Gastroesophageal sphincter (tissue), 3 donors: ENCODE data around the gene MRPS26.

Experiments used
- CTCF ChIP-seq, 4 experiments: fragments of 200-600 bp in 2 of 4; fragments of 450-650 bp in 2 of 4; sonication (generic) in 1 of 4; IDR thresholded peaks; one replicate each; pipeline ENCODE4 v1.5.1; 2017 to 2019; ENCODE audit warnings: antibody characterized with exemption in 4 of 4, mild to moderate bottlenecking in 2 of 4, moderate library complexity in 2 of 4
- POLR2A ChIP-seq, 2 donors: fragments of 450-650 bp; IDR thresholded peaks; one replicate each; pipeline ENCODE4 v1.6.1; 2017; ENCODE audit warnings: antibody characterized with exemption in 2 of 2, mild to moderate bottlenecking in 2 of 2, moderate library complexity in 1 of 2
- POLR2AphosphoS5 ChIP-seq: sonication (generic); formaldehyde crosslinking; IDR thresholded peaks from one replicate; pipeline ENCODE4 v1.6.1; 2017; ENCODE audit warnings: antibody characterized with exemption

GRCh38 chr20:3059489-3059888, 13.6 kb downstream of the MRPS26 start:
- TF ChIP-seq CTCF (IDR thresholded peaks at IDR 0.05) (no peak), POLR2A (IDR thresholded peaks at IDR 0.05) (no peak), POLR2AphosphoS5 (no peak)
